AG04449 (cell line): ENCODE data around the gene ENPEP.

Source experiments
- CTCF ChIA-PET: fragments of 350-600 bp; formaldehyde crosslinking; extraction: SDS; loops from one replicate; lab custom pipeline; 2021; ENCODE audit warnings: antibody characterized with exemption; lab: Yijun Ruan, JAX
- POLR2A ChIA-PET: fragments of 400-600, 350-600 bp; formaldehyde crosslinking; extraction: SDS; loops from one replicate; lab custom pipeline; 2020; ENCODE audit warnings: antibody characterized with exemption, inconsistent platforms; lab: Yijun Ruan, JAX
- DNase-seq: peaks from one replicate; pipeline ENCODE4 v3.0.0-alpha.2; 2010; ENCODE audit warnings: low read depth, low spot score
- H3K4me3 ChIP-seq: 2 replicates; pipeline ENCODE4 v1.5.1; 2011; ENCODE audit warnings: low read depth, mild to moderate bottlenecking, control low read depth, low read length
- TF ChIP-seq, protein P1 (sequence below): IDR thresholded peaks from one replicate; pipeline ENCODE4 v1.5.1; 2011; ENCODE audit warnings: mild to moderate bottlenecking, moderate library complexity, low read length, control low read depth, inconsistent platforms; ENCODE audit not compliant: insufficient read depth; ENCODE audit errors: missing control alignments

ENPEP gene

GRCh38 chr4:110540581-110540980 is 64.6 kb downstream of the ENPEP start:
- POLR2A ChIA-PET = no interaction called here
- TF ChIP-seq, protein P1, sequence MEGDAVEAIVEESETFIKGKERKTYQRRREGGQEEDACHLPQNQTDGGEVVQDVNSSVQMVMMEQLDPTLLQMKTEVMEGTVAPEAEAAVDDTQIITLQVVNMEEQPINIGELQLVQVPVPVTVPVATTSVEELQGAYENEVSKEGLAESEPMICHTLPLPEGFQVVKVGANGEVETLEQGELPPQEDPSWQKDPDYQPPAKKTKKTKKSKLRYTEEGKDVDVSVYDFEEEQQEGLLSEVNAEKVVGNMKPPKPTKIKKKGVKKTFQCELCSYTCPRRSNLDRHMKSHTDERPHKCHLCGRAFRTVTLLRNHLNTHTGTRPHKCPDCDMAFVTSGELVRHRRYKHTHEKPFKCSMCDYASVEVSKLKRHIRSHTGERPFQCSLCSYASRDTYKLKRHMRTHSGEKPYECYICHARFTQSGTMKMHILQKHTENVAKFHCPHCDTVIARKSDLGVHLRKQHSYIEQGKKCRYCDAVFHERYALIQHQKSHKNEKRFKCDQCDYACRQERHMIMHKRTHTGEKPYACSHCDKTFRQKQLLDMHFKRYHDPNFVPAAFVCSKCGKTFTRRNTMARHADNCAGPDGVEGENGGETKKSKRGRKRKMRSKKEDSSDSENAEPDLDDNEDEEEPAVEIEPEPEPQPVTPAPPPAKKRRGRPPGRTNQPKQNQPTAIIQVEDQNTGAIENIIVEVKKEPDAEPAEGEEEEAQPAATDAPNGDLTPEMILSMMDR = no peak
- DNase-seq = no peak
- H3K4me3 ChIP-seq = no peak overlapping the region
- CTCF ChIA-PET = interaction anchor here (2.8 kb wide), 1 partner anchor 22 kb away, joined by 11 read pairs; no protein-coding TSS in a partner anchor

DNA sequence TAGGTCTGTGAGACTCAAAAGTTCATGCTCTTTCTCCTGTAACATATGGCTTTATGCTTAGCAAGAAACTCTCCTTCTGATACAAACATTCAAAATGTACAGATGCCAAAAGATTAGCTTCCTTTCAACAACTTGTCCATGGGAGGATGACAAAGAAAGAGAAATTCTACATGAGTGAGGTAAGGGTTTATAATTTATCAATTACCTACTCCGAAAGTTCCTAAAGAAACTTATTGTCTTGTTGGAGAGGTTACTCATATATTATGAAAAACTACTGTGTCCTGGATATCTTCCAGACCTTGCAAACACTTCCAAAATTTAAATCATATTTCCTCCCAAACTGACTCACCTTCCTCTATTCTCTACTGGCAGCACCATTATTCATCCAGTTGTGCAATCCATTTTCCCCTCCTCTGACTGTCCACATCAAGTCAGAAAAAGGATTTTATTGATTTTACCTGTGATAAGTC is 65.1 kb downstream of the ENPEP start:
- TF ChIP-seq, protein P1 = no peak
- peak; percentile 5 for DNase-seq
- ChIA-PET POLR2A (no interaction called here), CTCF (interaction anchor here (2.8 kb wide), 1 partner anchor 22 kb away, joined by 11 read pairs; no protein-coding TSS in a partner anchor)
- no peak overlapping the region for H3K4me3 ChIP-seq

DNA sequence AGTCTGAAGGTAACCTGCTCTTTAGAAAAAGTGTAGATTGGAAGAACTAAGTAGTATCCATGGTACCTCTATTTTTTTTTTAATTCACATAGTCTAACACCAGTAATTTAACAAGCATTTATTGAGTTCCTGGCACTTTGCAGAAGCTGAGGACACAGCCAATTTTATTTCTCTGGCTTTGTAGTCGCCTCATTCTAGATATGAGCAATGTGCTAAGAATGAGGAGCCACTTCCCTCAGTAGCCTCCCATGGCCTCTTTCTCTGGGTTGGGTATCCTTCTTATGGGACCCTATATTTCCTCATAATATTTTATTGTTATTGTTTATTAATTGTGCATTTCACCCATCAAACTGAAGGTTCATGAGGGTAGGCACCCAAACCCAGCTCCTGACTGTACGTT is 67.6 kb downstream of the ENPEP start:
- no peak for DNase-seq
- CTCF ChIA-PET = interaction anchor here (0.7 to 1.8 kb wide), 2 partner anchors 25 to 226 kb away, joined by 3 to 9 read pairs; no protein-coding TSS in a partner anchor
- H3K4me3 ChIP-seq = no peak overlapping the region
- POLR2A ChIA-PET = no interaction called here
- TF ChIP-seq, protein P1 = no peak

GRCh38 chr4:110544594-110544993 is 68.6 kb downstream of the ENPEP start:
- no peak overlapping the region for H3K4me3 ChIP-seq
- TF ChIP-seq, protein P1 = no peak
- CTCF ChIA-PET = no interaction called here
- POLR2A ChIA-PET = no interaction called here
- DNase-seq = no peak

GRCh38 chr4:110550260-110550659 is 74.3 kb downstream of the ENPEP start:
- ChIA-PET CTCF (interaction anchor here (0.8 kb wide), 1 partner anchor 39 kb away, joined by 3 read pairs; no protein-coding TSS in a partner anchor), POLR2A (no interaction called here)
- H3K4me3 ChIP-seq = no peak overlapping the region
- DNase-seq = no peak
- TF ChIP-seq, protein P1 = no peak

DNA sequence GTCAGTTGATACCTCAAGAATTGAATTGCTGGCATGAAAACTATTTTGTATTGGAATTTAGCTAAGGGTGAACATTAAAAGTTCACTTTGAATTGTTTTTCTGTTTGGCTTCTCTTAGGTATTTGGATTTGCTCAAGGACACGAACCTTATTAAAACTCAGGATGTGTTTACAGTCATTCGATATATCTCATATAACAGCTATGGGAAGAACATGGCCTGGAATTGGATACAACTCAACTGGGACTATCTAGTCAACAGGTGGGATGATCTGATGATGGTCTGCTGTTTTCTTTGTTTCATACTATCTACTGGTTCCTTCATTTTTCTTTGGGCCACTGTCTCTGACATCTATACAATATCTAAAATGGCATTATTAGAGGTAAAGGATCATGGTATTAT is 77.2 kb downstream of the ENPEP start:
- POLR2A ChIA-PET = no interaction called here
- CTCF ChIA-PET = no interaction called here
- H3K4me3 ChIP-seq = no peak overlapping the region
- TF ChIP-seq, protein P1 = no peak
- DNase-seq = no peak
